Fibroblast of mammary gland (primary cell): ENCODE measurements around the gene GSTA2.

Source experiments
- DNase-seq: peaks from one replicate; pipeline ENCODE4 v3.0.0-alpha.2; 2010; ENCODE audit warnings: low read depth
- H3K4me3 ChIP-seq: 2 replicates; pipeline ENCODE4 v1.5.1; 2011; ENCODE audit warnings: low read depth, mild to moderate bottlenecking, low read length, moderate library complexity; ENCODE audit not compliant: control insufficient read depth
- TF ChIP-seq, protein P1 (sequence below): conservative IDR thresholded peaks from 2 replicates; pipeline ENCODE4 v1.5.1; 2011; ENCODE audit warnings: low read depth, low read length, inconsistent platforms; ENCODE audit not compliant: control insufficient read depth, insufficient read depth

The GSTA2 gene

DNA sequence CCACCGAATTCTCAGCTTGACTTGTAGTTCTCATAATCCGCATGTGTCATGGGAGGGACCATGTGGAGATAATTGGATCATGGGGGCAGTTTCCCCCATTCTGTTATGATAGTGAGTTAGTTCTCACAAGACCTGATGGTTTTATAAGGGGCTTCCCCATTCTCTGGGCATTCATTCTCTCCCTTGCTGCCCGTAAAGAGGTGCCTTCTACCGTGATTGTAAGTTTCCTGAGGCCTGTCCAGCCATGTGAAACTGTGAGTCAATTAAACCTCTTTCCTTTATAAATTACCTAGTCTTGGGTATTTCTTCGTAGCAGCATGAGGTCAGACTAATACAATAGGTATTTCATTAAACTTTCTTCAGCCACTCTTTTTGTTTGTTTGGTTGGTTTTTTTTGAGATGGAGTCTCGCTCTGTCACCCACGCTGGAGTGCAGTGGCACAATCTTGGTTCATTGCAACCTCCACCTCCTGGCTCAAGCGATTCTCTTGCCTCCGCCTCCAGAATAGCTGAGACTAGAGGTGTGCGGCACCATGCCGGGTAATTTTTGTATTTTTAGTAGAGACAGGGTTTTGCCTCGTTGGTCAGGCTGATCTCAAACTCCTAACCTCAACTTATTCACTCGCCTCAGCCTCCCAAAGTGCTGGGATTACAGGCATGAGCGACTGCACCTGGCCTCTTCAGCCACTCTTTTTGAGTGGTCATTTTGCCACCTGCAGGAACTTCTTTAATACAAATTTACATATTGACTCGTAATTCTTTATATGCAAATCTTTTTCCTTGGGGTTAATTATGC lies 36.3 kb downstream of the GSTA2 start:
- no peak for DNase-seq
- no peak overlapping the region for H3K4me3 ChIP-seq
- TF ChIP-seq, protein P1, sequence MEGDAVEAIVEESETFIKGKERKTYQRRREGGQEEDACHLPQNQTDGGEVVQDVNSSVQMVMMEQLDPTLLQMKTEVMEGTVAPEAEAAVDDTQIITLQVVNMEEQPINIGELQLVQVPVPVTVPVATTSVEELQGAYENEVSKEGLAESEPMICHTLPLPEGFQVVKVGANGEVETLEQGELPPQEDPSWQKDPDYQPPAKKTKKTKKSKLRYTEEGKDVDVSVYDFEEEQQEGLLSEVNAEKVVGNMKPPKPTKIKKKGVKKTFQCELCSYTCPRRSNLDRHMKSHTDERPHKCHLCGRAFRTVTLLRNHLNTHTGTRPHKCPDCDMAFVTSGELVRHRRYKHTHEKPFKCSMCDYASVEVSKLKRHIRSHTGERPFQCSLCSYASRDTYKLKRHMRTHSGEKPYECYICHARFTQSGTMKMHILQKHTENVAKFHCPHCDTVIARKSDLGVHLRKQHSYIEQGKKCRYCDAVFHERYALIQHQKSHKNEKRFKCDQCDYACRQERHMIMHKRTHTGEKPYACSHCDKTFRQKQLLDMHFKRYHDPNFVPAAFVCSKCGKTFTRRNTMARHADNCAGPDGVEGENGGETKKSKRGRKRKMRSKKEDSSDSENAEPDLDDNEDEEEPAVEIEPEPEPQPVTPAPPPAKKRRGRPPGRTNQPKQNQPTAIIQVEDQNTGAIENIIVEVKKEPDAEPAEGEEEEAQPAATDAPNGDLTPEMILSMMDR = no peak

DNA sequence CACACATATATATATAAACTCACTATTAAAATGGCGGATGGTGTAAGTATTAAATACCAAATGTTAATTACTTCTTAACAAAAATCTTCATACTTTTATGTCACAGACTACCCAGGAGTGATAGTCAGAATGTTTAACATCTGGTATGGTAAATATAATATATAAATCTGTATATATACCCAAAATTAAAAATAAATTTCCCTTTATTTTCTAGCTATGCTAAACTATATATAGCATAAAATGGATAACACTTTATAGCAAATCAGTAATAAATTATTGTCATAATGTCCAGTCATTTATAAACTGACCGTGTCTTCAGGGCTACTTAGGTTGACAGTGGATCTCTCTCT lies 37.1 kb downstream of the GSTA2 start:
- TF ChIP-seq, protein P1 = no peak
- no peak for DNase-seq
- no peak overlapping the region for H3K4me3 ChIP-seq

DNA sequence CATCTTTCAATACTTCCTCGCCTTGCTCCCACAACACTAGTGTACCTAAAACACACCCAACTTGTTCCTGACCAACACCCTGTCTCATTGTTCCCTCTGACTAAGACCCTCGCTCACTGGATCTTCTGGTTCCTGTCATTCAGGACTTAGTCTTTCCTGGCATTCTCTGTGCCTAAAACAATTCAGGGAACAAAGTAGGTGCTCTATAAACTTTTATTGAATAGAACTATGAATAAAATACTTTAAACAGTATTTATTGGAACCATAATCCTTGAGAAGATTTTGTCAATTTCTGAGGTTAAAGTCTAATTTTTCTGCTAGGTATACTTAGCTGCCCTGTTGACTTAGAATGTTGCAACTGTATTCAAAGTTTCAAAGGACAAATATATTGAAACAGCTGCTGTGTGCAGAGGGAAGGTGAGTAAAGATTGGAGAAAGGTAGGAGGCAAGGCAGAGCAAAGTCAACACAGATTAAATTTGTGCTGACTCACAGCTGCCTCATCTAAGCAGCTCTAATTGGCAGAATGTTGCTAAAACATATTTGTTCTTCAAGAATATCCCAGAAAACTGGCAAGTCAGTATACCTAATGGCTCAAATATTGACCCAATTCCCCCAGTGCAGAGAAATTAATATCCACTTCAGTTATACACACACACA lies 37.6 kb downstream of the GSTA2 start:
- peak; percentile 43 for DNase-seq
- TF ChIP-seq, protein P1 = no peak
- no peak overlapping the region for H3K4me3 ChIP-seq

DNA sequence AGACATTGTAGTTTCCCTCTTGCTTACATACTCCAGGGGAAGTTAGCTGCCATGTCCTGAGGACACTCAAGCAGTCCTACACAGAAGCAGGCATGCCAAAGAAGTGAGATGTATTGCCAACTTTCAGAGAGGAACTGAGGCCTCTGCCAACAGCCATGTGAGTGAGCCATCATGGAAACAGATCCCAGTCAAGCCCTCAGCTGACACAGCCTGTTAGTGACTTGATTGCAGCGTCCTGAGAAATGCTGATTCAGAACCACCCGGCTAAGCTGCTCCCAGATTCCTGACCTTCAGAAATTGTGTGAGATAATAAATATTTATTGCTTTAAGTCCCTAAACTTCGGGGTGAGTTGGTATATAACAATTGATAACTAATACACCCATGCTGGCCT lies 38.1 kb downstream of the GSTA2 start:
- H3K4me3 ChIP-seq = no peak overlapping the region
- DNase-seq = peak; percentile 36
- TF ChIP-seq, protein P1 = no peak

DNA sequence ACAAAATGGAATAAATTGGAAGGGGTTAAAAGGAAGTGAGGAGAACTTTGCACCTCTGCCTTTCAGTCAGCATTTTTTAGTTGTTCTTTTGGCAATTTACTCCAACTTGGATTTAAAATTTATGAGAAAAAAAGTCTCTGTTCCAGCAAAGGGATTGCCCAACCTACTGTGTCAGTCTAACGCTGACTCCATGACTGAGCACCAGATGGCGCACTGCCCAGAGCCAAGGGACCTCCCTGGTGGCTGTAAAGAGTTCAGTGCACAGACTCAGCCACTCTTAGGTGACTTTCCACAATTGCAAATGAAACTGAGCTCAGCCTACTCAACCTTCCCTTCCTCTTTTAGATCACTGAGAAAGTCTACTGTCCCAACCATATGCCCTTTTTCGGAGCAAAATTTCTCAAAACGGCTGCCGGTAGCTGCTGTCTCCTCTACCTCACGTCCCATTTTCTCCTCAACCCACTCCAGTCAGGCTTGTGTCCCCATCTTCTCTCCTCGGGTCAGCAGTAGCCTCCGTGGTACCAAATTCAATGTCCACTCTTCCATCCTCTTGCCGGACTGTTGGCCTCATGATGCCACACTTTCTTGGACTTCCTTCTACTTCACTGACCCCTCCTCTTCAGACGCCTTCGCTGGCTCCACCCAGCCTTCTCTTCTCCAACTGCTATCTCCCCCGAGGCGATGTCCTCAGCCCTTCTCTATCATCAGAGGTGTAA lies 38.7 kb downstream of the GSTA2 start:
- peak; percentile 83 for DNase-seq

DNA sequence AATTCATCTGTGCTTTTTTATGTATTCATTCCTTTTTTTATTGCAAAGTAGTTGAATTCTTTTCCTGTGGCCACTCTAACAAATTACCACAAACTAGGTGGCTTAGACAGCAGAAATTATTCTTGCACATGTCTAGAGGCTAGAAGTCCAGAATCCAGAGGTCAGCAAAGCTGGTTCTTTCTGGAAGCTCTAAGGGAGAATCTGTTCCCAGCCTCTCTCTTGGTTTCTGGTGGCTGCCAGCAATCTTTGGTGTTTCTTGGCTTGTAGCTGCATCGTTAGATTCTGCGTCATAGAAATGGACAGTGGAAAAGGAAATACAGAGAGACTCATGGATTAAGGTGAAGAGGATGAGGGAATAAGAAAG lies 39.3 kb downstream of the GSTA2 start:
- DNase-seq = peak; percentile 91
- TF ChIP-seq, protein P1 = no peak
- H3K4me3 ChIP-seq = no peak overlapping the region

More for the DNA sequence above, 38.7 kb downstream of the GSTA2 start:
- TF ChIP-seq, protein P1 = peak; percentile 63
- H3K4me3 ChIP-seq = no peak overlapping the region
